Measurements from ENCODE around the gene LRRC28.

Gene LRRC28

DNA sequence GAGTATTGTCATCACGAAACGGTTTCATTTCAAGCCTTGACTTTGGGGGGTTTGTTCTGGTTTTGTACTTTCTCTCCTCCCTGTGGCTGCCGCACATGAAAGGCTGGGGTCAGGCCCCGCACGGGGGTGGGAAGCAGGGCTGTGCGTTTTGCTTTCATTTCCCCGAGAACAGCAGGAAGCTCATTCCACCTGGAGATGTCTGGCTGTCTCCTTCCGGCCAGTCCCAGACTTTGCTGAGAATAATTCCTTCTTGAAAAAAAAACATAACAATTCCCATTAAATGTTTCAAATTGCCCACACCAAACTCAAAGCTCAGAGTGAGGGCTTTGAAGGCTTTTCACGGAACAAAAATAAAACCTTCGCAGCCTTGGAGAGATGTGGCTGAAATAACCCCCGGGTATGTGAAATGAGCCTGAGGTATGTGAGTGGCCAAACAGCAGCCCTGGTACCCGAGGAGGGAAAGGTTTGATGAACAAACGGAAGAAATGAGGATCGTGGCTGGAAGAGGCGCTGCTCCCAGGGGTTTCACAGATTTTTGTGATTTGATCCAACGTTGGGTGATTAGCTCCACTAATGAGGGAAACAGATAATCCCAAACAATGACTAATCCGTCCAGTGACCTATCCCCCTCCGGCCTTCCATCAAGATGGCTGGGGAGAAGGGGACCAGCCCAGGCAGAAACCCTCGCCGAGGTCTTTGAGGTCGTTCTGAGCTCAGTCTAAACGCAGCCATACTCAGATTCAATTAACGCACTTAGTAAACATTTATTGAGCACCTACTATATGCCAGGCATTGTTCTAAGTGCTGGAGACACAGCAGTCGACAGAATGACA is 187.6 kb downstream of the LRRC28 start:
- DNase-seq, result no peak

DNA sequence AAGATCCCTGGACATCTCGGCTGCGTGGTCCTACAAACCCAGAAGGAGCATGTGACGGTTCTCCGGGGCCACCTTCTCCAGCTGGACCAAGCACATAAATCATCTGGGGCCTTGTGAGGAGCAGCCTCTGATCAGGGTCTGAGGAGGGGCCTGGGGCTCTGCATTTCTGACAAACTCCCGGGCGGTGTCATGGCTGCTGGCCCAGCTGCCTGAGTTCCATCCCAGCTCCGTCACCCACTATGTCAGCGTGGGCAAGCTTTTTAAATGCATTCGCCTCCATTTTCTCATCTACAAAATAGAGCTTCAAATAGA is 188.2 kb downstream of the LRRC28 start:
- no peak for DNase-seq

DNA sequence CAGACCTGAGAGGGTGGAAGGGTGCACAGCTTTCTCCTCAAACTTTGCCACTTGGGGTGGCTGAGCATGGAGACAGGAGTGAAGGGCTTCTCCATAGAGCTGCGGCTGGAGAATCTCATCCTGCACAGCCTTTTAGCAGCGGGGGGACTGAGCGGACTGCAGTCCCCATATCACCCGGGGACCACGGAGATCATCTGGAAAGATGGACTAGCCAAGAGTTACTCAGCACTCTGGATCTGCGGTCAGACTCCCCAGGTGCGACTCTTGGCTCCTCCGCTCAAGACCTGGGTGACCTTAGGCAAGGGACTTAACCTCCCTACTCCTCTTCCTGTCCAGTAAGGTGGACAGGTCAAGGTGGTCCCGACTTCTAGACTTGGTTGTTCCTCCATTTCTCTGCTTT is 188.7 kb downstream of the LRRC28 start:
- DNase-seq, result no peak
